GM19035 (cell line): ENCODE data around the gene SORD.
"Not testable (repeated sequence)": the region's sequence is repeated elsewhere in the genome, so short reads cannot be mapped to it uniquely, and the experiment has no call there.

Source experiments
- ATAC-seq: cut with Tn5 transposase; IDR thresholded peaks from one replicate; pipeline ENCODE4 v1.9.1; 2021; ENCODE audit not compliant: unreplicated experiment

The SORD gene

DNA sequence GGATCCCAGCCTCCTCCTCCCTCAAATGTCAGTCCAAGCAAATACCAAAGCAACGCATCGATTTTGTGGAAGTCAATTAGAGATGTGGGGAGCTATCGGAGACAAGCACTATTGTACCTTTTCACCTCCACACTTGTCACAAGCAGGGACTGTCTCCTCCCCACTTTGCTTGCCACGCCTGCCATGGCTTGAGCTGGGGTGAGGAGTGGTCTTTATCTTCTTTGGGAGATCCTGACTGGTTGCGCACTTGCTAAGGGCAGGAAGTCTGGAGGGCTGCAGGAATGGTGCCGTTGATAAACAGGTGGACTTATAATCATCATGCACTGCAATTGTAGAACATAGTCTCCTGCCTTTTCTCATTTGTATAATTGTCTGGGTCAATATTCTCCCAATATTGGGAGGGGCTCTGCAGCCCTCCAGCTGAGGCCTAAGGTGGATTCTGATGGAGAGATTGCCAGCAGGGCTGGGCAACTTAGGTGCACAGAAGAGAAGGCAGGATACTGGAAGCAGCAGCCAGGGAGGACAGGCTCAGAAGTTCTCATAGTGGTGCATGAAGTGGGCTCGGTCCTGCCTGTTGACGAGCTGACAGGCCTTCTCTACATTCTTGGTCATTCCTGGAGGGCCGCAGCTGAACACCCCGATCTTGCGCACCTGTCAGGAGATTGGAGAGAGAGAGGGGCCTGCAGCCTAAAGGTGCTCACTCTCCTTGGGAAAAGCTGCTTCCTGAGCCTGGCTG lies 70.8 kb downstream of the SORD start:
- no peak for ATAC-seq

GRCh38 chr15:45094358-45094730 lies 71.3 kb downstream of the SORD start:
- ATAC-seq: no peak

- ATAC-seq: no peak
Measured at GRCh38 chr15:45095661-45096060, 72.7 kb downstream of the SORD start.

GRCh38 chr15:45097466-45097865 lies 74.5 kb downstream of the SORD start:
- ATAC-seq: no peak

GRCh38 chr15:45099549-45100165 lies 76.7 kb downstream of the SORD start:
- no peak for ATAC-seq

DNA sequence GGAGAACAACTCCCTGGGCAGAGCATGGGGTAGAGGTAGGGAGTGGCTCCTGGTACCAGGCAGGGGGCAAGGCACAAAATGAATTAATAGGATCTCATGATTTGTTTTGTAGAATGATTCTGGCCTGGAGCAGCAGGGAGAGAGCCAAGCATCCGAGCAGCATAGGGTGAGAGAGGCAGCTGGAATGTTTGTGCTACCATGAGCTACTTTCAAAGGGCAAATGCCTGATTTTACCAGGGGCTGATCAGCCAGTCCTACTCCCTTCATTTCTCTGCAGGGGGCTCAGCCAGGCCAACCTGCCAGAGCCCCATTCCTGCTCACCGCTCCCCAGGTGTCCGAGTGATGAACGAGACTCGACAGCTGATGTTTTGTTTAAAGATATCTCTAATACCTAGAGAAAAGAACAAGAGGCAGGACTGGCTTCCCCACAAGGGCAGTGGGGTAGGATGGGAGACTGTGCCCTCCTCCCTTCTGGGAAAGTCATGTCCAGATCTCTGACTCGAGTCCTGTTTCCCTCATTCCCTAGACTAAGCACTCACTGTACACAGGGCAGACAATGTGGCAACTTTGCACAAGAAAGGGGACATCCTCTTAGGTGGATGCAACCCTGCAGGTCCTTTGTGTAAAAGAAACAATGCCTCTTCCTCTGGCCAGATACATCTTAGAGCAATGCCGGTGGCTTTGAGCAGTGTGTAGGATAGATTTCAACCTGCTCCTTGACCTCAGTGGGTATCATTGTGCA lies 78.1 kb downstream of the SORD start:
- no peak for ATAC-seq

DNA sequence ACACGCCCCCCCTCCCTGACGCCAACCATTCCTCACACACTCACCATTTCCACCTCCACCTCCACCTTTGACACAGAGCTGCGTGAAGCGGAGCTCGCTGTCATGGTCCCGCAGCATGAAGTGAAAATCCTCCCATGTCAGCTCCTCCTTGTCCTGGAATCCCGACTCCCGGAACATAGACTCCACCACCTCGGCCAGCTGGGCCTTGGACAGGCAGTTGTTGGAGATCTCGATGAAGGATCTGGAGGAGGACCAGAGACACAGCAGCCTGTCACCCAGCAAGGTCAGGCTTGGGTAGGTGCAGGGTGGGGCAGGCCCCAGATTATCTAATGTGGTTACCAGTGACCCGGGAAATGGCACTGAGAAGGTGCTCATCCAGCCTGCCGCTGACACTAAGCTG lies 78.8 kb downstream of the SORD start:
- no peak for ATAC-seq

DNA sequence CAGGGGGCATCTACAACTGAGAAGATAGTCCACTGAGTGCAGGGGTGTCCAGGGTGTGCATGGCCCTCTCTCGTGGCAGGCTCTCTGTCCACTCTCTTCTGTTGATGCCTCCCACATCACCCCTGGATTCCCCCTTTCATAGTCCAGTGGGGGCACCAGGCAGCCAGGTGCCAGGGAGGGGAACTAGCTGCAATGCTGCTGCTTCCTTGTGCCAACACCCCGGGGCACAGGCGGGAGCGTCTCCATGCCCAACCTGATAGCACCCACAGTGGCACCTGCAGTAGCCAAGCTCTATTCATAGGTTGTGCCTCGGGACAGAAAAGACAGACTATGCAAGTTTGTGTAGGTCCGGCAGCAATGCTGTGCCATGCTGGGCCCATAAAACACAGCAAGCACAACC lies 79.2 kb downstream of the SORD start:
- ATAC-seq: no peak

- not testable (repeated sequence) for ATAC-seq
Measured at GRCh38 chr15:45104170-45104569, 81.2 kb downstream of the SORD start.

- ATAC-seq: no peak
Measured at GRCh38 chr15:45105586-45105985, 82.6 kb downstream of the SORD start.

GRCh38 chr15:45106002-45106790 lies 83.2 kb downstream of the SORD start:
- ATAC-seq: no peak

- ATAC-seq: no peak
Measured at GRCh38 chr15:45107941-45108630, 85.1 kb downstream of the SORD start.

DNA sequence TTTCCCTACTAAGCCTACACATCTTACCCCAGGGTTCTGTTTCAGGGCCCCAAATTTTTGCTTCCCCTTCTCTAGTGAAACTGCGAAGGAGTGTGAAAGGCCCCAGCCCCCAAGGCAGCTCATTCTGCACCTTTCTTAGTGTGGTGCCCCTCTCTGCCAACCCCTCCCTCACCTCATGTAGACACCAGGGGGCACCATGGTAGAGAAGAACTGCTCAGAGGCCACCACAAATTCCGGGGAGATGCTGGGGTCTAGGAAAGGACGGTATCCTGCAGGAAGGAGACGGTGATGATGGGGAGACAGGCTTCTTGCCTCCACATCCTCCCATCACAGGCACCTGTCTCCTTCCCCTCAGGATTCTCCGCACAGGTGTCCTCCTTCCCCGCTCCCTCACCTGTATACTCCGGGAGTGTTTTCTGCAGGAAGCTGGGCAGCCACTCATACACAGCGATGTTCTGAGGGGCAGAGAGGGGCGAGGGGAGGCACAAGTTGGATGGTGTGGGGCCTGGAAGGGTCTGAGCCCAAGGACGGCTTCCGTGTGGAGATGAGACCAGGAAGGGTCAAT lies 87.3 kb downstream of the SORD start:
- no peak for ATAC-seq

GRCh38 chr15:45111390-45112142 lies 88.6 kb downstream of the SORD start:
- ATAC-seq: no peak

- no peak for ATAC-seq
Measured at GRCh38 chr15:45112143-45112590, 89.2 kb downstream of the SORD start.

DNA sequence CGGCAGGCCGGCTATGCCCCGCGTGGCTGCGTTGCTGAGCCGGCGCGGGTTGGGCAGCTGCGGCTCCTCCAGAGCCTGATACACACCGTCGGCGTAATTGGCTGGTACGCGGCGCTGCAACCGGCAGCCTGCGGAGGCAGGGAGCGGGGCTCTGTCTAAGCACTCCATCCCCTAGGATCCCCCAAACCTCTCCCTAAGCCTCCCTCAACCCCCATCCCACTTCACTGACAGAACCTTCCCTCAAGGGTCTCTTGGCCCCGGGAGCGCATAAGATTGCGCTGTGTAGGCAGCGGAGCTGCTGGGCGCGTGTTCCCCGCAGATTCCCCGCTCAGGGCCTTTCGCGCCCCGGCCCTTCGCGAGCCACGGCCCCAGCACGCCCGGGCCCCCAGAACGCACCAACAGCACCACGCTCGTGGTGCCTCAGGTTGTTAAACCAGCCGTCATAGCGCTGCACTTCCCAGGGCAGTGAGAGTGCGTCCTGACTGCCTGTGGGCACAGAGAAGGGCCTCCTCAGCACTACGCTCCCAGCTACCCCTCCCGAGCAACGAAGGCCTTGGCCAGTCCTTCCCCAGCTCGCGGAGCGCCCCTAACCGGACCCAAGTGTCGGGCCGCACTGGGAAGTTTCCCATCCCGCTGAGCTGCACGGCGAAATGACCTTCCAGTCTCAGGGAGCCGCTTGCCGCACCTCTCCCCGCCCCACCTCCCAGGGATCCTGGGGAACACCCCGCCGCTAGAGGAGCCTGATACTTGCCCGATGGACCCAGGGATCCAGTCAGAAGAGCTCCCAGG lies 89.8 kb downstream of the SORD start:
- ATAC-seq: no peak

DNA sequence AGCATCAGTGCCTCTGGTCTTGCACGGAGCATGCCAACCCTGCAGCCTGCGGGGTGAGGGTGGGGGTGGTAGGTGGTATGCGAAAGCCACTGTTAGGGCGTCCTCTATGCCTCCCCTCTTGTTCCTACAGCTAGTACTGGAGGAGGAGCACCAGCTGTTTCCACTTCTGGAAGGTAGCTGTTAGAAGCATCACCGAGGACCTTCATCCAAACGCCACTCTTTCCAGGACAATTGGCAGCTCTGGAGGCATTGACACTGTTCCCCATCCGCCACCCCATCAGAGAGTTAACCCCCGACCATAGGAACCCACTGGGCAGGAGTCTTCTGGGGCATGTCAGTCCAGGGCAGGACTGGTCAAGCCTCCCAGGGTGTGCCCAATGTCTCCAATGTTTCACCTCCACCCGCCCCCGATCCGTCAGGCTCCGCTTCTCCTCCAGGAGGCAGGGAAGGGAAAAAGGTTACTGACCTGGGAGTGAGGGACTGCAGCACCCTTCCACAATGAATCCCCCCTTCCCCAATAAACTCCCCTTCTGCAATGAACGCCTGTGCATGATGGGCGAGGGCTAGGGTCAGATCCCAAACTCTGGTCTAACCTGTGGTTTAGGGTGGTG lies 90.5 kb downstream of the SORD start:
- no peak for ATAC-seq

DNA sequence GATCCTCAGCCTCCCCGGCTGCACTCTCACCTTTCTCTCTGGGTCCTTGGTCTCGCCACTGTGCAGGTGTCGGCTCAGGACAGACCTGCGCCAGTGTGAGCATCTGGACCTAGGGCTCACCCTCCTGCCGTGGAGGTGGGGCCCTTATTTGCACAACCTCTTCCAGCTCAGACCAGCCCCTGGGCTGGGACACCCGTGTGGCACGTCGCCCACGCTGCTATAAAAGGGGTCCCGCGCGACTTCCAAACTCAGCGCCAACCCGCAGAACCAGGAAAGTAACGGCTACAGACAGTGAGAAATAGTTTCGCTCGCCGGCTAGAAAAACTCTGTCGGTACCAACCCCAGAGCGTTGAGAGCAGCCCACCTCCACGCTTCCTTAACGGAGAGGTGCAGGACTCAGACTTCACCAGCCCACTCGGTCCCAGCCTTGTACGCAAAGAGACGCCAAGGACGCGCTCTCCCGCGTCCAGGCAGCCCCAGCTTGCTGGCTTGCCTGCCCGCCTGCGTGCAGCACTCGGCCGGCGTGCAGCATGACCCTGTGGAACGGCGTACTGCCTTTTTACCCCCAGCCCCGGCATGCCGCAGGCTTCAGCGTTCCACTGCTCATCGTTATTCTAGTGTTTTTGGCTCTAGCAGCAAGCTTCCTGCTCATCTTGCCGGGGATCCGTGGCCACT lies 91.2 kb downstream of the SORD start, which contains the start of the genes DUOX2 and DUOXA2:
TSS of gene DUOX2 (minus strand) at position 97 of the 675 bp plus-strand sequence. CDS start 761 bp downstream, outside the sequence.
TSS of gene DUOXA2 (plus strand) at position 251 of the 675 bp plus-strand sequence. CDS start at position 531, 280 bp downstream.
- no peak for ATAC-seq
